Erythroblast (primary cell): ENCODE data around the gene PLB1.

ENCODE experiments used
- GATA1 ChIP-seq: IDR thresholded peaks from 2 replicates; pipeline ENCODE4 v1.6.1; 2011; ENCODE audit warnings: low read depth, mild to moderate bottlenecking, control low read depth, low read length, moderate library complexity
- POLR2A ChIP-seq: IDR thresholded peaks from 2 replicates; pipeline ENCODE4 v1.6.1; 2011; ENCODE audit warnings: mild to moderate bottlenecking, low read length

DNA sequence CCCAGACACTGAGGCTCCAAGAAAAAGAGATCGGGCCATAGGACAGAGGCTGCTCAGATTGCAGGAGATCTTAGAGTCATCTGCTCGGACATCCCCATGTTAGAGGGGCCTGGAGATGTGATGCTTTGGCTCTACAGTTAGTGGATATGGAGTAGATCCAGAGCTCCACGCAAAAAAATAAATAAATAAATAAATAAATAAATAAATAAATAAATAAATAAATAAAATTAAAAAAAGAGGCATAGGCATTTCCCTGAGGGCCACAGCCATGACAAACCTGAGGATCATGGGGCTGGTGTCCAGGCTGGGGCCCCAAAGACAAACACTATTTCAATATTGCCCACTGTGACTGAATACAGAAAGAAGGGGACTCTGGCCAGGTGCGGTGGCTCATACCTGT lies 85.5 kb downstream of the PLB1 start:
- no peak for TF ChIP-seq POLR2A
- no peak for TF ChIP-seq GATA1
